ENCODE measurements around the gene CYP19A1. TPM values are rescaled to one million over a fixed set of nuclear protein-coding genes. Genes with fewer than 3 reads are reported as not detected.
"Not testable (repeated sequence)": the region's sequence is repeated elsewhere in the genome, so short reads cannot be mapped to it uniquely, and the experiment has no call there.

The CYP19A1 gene
- polyA plus RNA-seq, 1 experiment = not detected

DNA sequence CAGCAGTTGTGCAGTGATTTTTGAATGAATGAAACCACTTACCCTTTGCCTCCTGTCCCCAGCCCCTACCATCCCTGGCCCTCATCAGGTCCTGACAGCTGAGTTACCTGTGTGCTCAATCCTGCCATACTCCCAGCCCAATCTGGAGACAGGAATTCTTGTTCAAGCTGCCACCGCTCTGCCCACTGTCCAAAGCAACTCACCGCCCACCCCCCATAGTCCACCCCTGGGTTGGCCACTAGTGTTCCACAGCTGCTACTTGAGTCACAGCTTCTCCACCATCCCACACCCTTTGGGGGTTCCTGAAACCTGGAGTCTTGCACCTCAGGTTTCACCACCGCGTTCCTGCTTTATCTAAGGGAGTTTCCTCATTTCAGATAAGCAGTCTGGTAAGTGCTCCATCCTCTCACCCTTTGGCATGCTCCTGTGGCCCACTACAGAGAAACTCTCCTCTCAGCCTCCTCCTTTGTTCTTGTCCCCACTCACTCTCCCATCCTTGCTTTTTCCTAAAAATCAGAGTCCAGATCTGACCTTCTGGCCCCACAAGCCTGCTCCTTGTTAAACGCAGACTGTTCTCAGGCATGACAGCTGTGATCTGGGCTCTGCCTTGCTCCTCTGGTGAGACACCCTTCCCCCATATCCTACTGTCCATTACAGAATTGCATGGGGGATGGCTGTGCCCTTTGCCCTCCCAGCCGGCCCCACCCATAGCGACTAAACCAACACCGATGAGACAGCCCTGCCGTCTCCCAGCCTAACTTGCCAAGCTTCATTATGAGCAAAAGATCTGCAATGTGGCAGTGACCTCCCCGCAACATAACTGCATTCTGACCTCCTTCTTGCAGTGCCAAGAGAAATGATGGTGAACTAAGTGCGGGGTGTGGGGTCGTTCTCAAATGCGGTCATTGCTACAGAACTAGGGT lies 50.0 kb downstream of the CYP19A1 start:
- Histone ChIP-seq H3K4me3 (ENCODE audit: low read depth, low read length) (no peak overlapping the region), H3K9me3 (ENCODE audit: control insufficient read depth, insufficient read depth, low read length) (peaks cover under 1% of the 10 kb centered on the region; the same call in 1 of the 2 replicates), H3K27me3 (ENCODE audit: control insufficient read depth, insufficient read depth, low read length) (peaks cover 30% of the 10 kb centered on the region), H3K27ac (ENCODE audit: low read depth, low read length) (no peak overlapping the region)
- POLR2A ChIA-PET = no interaction called here
- no peak for DNase-seq (ENCODE audit: low read depth, low spot score)
- TF ChIP-seq, protein P1, sequence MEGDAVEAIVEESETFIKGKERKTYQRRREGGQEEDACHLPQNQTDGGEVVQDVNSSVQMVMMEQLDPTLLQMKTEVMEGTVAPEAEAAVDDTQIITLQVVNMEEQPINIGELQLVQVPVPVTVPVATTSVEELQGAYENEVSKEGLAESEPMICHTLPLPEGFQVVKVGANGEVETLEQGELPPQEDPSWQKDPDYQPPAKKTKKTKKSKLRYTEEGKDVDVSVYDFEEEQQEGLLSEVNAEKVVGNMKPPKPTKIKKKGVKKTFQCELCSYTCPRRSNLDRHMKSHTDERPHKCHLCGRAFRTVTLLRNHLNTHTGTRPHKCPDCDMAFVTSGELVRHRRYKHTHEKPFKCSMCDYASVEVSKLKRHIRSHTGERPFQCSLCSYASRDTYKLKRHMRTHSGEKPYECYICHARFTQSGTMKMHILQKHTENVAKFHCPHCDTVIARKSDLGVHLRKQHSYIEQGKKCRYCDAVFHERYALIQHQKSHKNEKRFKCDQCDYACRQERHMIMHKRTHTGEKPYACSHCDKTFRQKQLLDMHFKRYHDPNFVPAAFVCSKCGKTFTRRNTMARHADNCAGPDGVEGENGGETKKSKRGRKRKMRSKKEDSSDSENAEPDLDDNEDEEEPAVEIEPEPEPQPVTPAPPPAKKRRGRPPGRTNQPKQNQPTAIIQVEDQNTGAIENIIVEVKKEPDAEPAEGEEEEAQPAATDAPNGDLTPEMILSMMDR (IDR thresholded peaks at IDR 0.05; ENCODE audit: low read depth, low read length) = no peak
- CTCF ChIA-PET = interaction anchor here (1.0 to 2.1 kb wide), 2 partner anchors 93 to 125 kb away, joined by 3 to 7 read pairs; no protein-coding TSS in a partner anchor

DNA sequence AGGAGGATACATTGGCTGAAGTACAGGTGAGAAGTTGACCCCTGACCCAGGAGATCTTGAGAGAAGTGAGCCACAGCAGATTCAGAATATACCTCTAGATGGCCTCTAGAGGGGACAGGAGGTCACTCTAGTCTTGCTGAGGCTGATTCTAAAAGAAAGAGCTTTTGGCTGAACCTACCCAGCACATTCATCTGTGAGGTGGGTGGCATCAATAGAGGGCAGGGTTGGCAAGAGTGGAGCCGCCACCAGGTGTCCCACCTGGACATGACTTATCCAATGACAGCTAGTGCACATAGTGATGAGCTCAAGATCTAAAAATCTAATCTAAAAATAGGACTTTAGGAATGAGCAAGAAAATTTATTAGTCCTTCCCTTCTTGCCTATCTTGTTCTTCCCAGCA lies 51.6 kb downstream of the CYP19A1 start:
- CTCF ChIA-PET = interaction anchor here (0.6 to 2.1 kb wide), 6 partner anchors 90 to 124 kb away, joined by 3 to 8 read pairs (median 4); no protein-coding TSS in a partner anchor
- TF ChIP-seq, protein P1 (IDR thresholded peaks at IDR 0.05; ENCODE audit: low read depth, low read length) = no peak
- Histone ChIP-seq H3K4me3 (ENCODE audit: low read depth, low read length) (no peak overlapping the region), H3K27ac (ENCODE audit: low read depth, low read length) (no peak overlapping the region), H3K9me3 (ENCODE audit: control insufficient read depth, insufficient read depth, low read length) (no peaks in the 10 kb centered on the region), H3K27me3 (ENCODE audit: control insufficient read depth, insufficient read depth, low read length) (peaks cover 28% of the 10 kb centered on the region)
- POLR2A ChIA-PET = no interaction called here
- no peak for DNase-seq (ENCODE audit: low read depth, low spot score)

DNA sequence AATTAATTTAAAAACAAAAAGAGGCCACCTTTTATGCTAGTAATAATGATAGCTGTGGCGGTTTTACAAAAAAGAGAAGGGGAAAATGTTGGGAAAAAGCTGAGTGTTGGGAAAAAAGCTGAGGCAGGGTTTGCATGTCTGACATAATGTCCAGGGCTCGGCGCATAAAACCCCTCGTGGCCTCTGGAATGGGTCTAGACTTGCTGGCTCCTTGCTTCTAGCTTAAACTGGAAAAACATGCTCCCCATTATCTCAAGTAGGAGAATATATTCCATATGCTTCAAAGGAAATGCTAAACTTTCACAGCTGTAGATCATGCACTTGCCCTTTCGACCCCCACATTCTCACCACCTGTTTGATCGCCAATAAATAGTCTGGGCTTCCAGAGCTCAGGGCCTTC lies 53.0 kb downstream of the CYP19A1 start:
- ChIA-PET POLR2A (no interaction called here), CTCF (interaction anchor here (1.1 kb wide), 1 partner anchor 117 kb away, joined by 4 read pairs; no protein-coding TSS in a partner anchor)
- H3K4me3 ChIP-seq (ENCODE audit: low read depth, low read length) = no peak overlapping the region
- peaks cover 21% of the 10 kb centered on the region for H3K27me3 ChIP-seq (ENCODE audit: control insufficient read depth, insufficient read depth, low read length)
- DNase-seq (ENCODE audit: low read depth, low spot score) = no peak
- no peaks in the 10 kb centered on the region for H3K9me3 ChIP-seq (ENCODE audit: control insufficient read depth, insufficient read depth, low read length)
- no peak overlapping the region for H3K27ac ChIP-seq (ENCODE audit: low read depth, low read length)
- TF ChIP-seq, protein P1 (IDR thresholded peaks at IDR 0.05; ENCODE audit: low read depth, low read length) = no peak

DNA sequence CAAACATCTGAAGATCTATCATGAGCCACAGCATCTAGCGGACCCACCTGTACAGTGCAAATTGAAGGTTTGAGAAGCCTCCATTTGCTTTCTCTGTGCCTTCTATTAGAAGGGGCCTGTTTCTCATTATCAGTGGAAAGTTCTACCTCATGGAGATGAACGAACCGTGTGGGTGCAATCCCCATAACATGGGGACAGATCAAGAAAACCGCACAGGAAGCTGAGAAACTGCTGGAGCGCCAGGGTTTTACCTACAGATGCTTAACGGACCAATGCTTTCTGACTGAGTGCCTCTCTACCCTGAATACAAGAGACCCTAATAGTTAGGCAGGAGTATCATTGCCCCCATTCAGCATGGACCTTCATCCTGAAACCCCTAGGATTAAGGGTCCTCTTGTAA lies 53.5 kb downstream of the CYP19A1 start:
- ChIA-PET CTCF (interaction anchor here (1.1 kb wide), 1 partner anchor 117 kb away, joined by 4 read pairs; no protein-coding TSS in a partner anchor), POLR2A (no interaction called here)
- Histone ChIP-seq H3K9me3 (ENCODE audit: control insufficient read depth, insufficient read depth, low read length) (no peaks in the 10 kb centered on the region), H3K27me3 (ENCODE audit: control insufficient read depth, insufficient read depth, low read length) (peaks cover 21% of the 10 kb centered on the region), H3K27ac (ENCODE audit: low read depth, low read length) (no peak overlapping the region), H3K4me3 (ENCODE audit: low read depth, low read length) (no peak overlapping the region)
- no peak for DNase-seq (ENCODE audit: low read depth, low spot score)
- TF ChIP-seq, protein P1 (IDR thresholded peaks at IDR 0.05; ENCODE audit: low read depth, low read length) = no peak

DNA sequence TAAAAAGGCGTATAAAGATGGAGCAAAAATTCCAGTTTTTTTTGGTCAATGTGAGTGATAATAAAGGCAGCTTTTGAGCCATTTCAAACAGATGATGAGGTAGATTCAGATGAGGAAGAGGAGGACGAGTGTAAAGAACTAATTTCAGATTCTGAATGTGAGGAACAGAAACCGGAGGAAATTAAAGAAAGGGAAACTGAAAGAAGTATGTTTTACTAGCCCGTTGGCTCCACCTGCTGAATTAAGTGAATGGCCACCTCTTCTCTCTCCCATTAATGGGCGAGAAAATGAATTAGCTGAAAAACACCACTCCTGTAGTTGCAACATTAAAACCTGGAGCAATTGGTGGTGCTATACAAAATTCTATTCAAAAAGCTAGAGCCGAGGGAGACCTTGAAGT lies 55.4 kb downstream of the CYP19A1 start:
- Histone ChIP-seq H3K4me3 (ENCODE audit: low read depth, low read length) (no peak overlapping the region), H3K27me3 (ENCODE audit: control insufficient read depth, insufficient read depth, low read length) (peaks cover 25% of the 10 kb centered on the region), H3K9me3 (ENCODE audit: control insufficient read depth, insufficient read depth, low read length) (no peaks in the 10 kb centered on the region), H3K27ac (ENCODE audit: low read depth, low read length) (no peak overlapping the region)
- DNase-seq (ENCODE audit: low read depth, low spot score) = no peak
- ChIA-PET CTCF (interaction anchor here (1.6 to 4.2 kb wide), 7 partner anchors 9 to 120 kb away, joined by 6 to 132 read pairs (median 11); no protein-coding TSS in a partner anchor), POLR2A (interaction anchor here (1.2 kb wide), 1 partner anchor 86 kb away, joined by 4 read pairs; no protein-coding TSS in a partner anchor)
- TF ChIP-seq, protein P1 (IDR thresholded peaks at IDR 0.05; ENCODE audit: low read depth, low read length) = no peak

DNA sequence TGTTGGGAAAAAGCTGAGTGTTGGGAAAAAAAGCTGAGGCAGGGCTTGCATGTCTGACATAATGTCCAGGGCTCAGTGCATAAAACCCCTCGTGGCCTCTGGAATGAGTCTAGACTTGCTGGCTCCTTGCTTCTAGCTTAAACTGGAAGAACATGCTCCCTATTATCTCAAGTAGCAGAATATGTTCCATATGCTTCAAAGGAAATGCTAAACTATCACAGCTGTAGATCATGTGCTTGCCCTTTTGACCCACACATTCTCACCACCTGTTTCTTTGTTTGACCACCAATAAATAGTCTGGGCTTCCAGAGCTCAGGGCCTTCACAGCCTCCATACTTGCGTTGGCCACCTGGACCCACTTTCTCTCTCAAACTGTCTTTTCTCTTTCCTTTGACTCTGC lies 56.2 kb downstream of the CYP19A1 start:
- H3K27me3 ChIP-seq (ENCODE audit: control insufficient read depth, insufficient read depth, low read length) = peaks cover 25% of the 10 kb centered on the region
- DNase-seq (ENCODE audit: low read depth, low spot score); H3K4me3 ChIP-seq (ENCODE audit: low read depth, low read length); H3K9me3 ChIP-seq (ENCODE audit: control insufficient read depth, insufficient read depth, low read length); H3K27ac ChIP-seq (ENCODE audit: low read depth, low read length): not testable (repeated sequence)
- ChIA-PET CTCF (interaction anchor here (0.6 to 4.2 kb wide), 24 partner anchors 8 to 221 kb away, joined by 3 to 132 read pairs (median 4); no protein-coding TSS in a partner anchor), POLR2A (interaction anchor here (1.2 kb wide), 1 partner anchor 86 kb away, joined by 4 read pairs; no protein-coding TSS in a partner anchor)
